SKM-1 (cell line): ENCODE measurements around the gene GDPD1.
"Not testable (repeated sequence)": the region's sequence is repeated elsewhere in the genome, so short reads cannot be mapped to it uniquely, and the experiment has no call there.

ENCODE experiments used
- DNase-seq: peaks from one replicate; lab custom pipeline; 2025; ENCODE audit not compliant: unreplicated experiment; lab: John Stamatoyannopoulos, UW

The GDPD1 gene

DNA sequence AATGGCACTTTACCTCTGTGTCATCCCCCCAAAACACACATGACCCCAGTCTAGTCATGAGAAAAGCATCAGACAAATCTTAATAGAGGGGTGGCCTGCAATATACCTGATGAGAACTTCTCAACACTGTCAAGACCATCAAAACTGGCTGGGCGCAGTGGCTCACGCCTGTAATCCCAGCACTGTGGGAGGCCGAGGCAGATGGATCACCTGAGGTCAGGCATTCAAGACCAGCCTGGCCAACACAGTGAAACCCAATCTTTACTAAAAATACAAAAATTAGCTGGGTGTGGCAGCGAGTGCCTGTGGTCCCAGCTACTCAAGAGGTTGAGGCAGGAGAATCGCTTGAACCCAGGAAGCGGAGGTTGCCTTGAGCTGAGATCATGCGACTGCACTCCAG is 91.2 kb downstream of the GDPD1 start:
- DNase-seq = not testable (repeated sequence)

- DNase-seq = peak; percentile 29
Observed at GRCh38 chr17:59315866-59316265, 95.6 kb downstream of the GDPD1 start.
